Stimulated activated CD8-positive, alpha-beta memory T cell treated with anti-CD3 and anti-CD28 coated beads, Interleukin-12 subunit alpha, Interleukin-12 subunit beta, amount 100 ng/mL, for 1 hour (primary cell): ENCODE measurements around the gene EGFLAM.

ENCODE experiments used
- DNase-seq: peaks from one replicate; pipeline ENCODE4 v3.0.0-alpha.2; 2020; ENCODE audit warnings: low read depth

EGFLAM gene

GRCh38 chr5:38471709-38472108, 213.3 kb downstream of the EGFLAM start:
- DNase-seq: no peak

- DNase-seq: no peak
Measured at GRCh38 chr5:38472541-38472940, 214.2 kb downstream of the EGFLAM start.

DNA sequence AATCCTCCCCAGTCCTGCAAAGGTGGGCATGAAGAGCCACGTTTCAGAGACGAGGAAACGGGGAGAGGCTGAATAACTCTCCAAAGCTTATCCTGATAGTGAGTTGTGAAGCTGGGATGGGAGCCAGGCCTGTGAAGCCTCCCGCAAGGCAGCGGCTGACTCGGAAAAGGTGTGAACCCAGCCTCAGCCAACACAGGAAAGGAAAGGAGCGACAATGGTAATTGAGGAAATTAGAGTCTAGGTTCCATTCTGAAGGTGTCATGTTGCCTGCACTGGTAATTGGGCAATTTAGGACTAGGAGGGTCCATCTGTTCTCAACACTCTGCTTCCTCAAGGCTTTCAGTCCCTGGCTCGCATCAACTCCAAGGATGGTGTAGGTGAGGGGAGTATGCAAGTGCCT, 214.6 kb downstream of the EGFLAM start:
- no peak for DNase-seq

GRCh38 chr5:38478166-38478565, 219.8 kb downstream of the EGFLAM start:
- DNase-seq: no peak

- DNase-seq: no peak
Measured at GRCh38 chr5:38478878-38479277, 220.5 kb downstream of the EGFLAM start.

DNA sequence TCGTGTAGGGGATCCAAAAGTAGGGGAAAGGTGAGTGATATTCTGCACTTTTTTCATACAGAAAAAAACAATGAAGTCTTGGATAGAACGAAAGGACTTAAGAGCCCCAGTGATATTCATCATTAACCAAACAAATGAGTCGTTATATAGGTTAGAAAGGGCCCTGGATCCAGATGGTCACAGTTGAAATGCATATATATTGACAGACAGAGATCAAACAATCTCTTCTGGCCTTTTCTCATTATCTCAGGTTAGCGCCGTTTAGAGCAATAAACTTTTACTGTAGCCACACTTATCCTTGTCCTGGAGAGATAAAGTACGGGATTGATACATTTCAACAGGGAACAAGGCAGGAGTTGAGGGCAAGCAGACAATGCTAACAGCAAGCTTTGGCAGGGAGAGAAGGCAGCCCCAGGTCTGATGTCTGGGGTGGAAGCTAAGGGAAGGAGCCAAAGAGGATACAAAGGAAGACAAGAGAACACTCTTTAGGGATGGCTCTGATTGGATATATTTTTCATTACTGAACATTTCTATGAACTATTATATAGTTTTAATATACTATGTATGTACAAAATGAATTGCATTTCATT, 221.1 kb downstream of the EGFLAM start:
- no peak for DNase-seq

DNA sequence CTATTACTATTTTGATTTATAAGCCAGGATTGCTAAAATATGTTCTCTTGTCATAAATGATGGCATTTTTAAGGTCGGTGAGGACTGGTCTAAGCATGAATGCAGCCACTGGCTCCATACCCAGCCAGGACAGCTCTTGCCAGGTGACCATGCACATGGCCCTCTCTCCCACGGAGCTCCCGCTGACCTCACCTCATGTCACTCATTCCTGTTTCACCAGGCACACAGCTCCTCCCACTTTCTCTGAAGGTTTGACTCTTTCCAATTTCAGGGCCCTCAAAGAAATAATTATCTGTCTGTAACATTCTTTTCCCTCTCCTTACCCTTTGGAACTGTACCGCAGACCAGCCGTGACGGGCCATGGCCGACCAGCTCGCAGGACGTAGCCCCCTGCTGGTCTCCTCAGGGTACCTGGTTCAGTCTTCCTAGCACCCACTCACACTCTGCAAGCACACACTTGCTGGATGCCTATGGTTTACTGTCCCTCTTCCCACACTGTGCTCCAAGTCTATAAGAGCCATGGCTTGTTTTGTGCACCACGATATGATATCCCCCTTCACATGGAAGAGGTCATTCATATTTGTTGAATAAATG, 225.5 kb downstream of the EGFLAM start:
- DNase-seq: no peak

DNA sequence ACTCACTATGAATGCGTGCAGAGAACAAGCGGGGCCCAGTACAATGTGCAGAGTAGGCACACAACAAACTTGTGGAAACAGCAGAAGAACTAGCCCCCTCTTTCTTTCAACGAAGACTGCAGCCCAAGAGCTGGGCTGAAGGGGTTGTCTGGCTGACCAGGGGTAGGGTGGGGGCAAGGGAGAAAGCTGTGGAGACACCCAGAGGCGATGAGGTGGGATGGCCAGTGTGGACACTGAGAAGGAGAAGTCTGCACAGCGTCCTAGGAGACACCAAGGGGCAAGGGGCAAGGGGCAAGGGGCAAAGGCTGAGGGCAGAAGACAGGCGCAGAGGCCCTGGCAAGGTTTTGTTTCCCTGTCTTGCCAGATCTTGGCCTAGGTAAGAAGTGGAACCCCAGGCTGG, 235.8 kb downstream of the EGFLAM start:
- no peak for DNase-seq

GRCh38 chr5:38494763-38495162, 236.4 kb downstream of the EGFLAM start:
- no peak for DNase-seq

DNA sequence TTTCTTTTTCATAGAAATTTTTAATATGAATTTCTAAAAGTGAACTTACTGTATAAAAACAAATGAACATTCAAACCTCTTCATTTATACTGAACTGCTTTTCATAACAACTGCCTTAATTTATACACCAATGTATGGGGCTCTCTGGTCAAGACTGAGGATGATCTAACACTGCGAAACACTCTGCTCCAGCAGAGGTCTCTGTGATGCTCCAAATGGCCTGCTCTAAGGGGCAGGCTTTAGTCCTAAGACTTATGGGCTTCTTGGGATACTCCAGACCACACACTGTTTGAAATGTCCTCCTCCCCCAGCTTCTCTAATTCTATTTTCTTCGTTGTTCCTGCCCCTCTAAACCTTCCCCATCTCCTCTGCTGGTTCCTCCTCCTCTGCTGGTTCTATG, 239.6 kb downstream of the EGFLAM start:
- DNase-seq: no peak

DNA sequence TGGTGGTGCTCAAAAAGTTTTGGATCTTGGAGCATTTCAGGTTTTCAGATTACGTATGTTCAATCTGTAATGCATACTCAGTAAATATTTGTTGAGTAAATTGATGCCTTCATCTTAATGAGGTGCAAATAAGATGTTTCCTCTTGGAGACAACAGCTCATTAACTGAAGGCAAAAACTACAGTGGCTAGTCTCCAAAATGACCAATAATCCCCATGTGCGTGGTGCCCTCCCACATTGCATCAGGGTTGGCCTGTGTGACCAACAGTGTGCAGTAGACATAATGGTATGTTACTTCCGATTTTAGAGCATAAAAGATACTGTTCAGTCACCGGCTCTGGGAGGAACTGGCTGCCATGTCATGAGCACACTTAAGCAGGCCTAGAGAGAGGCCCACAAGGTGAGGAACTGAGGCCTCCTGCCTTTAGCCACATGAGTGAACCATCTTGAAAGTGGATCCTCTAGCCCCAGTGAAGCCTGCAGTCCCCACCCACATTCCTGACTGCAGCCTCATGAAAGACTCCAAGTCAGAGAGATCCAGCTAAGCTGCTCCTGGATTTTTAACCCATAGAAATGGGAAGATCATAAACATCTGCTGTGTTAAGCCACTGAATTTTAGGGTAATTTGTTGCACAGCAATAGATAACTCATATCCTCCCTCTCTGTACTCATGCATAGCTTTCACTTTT, 242.4 kb downstream of the EGFLAM start:
- no peak for DNase-seq

GRCh38 chr5:38506302-38506701, 247.9 kb downstream of the EGFLAM start:
- DNase-seq: no peak

GRCh38 chr5:38509185-38509584, 250.8 kb downstream of the EGFLAM start:
- no peak for DNase-seq
